WI38 (cell line): ENCODE data around the gene SOCS3.

ENCODE experiments used
- H3K4me3 ChIP-seq: 2 replicates; pipeline ENCODE4 v1.5.1; 2011; ENCODE audit warnings: low read depth, mild to moderate bottlenecking, control low read depth, low read length
- TF ChIP-seq, protein P1 (sequence below): IDR thresholded peaks from 2 replicates; pipeline ENCODE4 v1.5.1; 2012; ENCODE audit warnings: low read depth, mild to moderate bottlenecking, control low read depth, low read length

The SOCS3 gene

DNA sequence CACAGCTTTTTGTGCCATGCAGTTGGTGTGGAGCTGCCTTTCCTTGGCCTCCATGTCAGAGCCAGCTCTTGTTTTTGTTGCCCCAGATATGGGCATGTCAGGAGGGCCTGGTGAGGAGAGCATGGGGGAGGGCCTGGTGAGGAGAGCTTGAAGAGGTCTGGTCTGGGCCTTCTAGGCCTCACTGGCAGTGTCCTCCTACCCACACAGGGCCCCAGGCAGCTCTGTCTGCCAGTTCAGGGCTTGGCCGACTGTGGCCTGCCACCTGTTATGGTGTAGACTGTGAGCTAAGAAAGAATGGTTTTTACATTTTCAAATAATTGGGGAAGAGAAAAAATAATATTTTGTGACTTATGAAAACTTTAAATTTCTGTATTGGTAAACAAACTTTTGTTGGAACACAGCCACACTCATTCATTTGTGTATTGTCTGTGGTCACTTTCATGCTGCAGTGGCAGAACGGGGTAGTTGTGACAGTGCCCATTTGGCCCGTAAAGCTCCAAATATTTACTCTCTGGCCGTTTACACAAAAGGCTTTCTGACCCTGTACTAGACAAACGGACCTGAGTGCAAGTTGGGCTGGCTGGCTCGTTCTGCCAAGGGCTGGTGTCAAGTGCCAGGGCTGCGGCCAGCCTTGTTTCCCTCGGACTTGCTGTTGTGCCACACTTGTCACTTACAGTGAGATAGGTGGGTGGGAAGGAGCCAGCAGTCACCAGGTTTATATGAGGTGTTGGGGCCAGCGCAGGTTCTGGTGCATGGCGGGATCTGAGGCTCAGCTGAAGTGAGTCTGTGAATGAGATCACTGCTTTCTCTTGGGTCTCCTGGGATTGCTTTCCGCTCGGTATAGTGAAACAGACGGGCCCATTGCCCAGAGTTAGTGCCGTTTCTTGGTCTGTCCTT, 36.8 kb upstream of the SOCS3 start:
- TF ChIP-seq, protein P1, sequence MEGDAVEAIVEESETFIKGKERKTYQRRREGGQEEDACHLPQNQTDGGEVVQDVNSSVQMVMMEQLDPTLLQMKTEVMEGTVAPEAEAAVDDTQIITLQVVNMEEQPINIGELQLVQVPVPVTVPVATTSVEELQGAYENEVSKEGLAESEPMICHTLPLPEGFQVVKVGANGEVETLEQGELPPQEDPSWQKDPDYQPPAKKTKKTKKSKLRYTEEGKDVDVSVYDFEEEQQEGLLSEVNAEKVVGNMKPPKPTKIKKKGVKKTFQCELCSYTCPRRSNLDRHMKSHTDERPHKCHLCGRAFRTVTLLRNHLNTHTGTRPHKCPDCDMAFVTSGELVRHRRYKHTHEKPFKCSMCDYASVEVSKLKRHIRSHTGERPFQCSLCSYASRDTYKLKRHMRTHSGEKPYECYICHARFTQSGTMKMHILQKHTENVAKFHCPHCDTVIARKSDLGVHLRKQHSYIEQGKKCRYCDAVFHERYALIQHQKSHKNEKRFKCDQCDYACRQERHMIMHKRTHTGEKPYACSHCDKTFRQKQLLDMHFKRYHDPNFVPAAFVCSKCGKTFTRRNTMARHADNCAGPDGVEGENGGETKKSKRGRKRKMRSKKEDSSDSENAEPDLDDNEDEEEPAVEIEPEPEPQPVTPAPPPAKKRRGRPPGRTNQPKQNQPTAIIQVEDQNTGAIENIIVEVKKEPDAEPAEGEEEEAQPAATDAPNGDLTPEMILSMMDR = no peak
- no peak overlapping the region for H3K4me3 ChIP-seq

DNA sequence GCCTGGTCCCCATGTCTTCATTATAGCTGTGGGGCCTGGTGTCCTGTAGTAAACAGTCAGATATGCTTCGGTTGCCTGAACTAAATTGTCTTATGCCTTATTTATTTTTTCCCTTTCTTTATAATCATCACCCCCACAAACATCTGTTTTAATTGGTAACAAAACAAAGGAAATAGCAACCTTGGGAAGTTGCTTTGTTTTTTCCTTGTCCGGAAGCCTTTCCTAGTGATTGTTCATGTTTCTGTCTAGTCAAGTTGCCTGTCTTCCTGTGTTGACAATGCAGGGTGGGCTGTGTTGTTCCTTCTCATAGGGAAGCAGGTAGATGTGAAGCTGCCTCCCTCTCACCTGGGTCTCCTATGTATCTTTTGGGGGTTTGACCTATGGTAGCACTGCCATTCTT, 35.3 kb upstream of the SOCS3 start:
- H3K4me3 ChIP-seq = no peak overlapping the region
- TF ChIP-seq, protein P1 = no peak

DNA sequence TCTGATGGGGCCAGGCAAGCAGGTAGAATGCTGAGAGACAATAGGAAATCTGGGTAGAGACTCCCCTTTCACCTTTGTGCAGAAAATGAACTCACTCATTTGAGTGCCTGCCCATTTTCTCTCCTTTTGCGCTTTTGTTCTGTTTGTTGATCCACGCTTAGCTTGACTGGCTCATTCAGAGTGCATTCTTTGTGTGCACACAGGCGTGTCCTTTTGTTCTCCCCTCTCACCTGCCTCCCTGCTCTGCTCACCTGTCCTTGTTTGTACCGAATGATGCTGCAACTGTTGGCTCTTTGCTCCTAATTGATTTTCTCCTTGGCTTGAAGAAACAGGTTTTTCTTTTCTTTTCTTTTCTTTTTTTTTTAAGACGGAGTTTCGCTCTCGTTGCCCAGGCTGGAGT, 34.3 kb upstream of the SOCS3 start:
- H3K4me3 ChIP-seq = no peak overlapping the region
- TF ChIP-seq, protein P1 = no peak

DNA sequence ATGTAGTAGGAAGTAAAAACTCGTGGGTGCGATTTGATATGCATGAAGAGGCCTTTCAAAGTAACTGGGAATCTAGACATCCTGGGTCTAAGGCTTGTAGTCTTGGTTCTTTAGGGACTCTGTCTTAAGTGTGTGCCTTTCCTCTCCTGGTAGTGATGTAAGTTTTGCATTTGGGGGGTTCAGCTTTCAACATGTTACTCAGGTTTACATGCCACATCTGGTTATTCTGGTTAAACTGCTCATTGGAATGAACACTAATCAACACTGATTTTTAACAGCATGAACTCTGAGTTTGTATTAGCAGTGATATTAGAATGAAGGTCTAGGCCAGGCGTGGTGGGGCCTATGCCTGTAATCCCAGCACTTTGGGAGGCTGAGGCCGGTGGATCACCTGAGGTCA, 33.7 kb upstream of the SOCS3 start:
- TF ChIP-seq, protein P1 = no peak
- no peak overlapping the region for H3K4me3 ChIP-seq

DNA sequence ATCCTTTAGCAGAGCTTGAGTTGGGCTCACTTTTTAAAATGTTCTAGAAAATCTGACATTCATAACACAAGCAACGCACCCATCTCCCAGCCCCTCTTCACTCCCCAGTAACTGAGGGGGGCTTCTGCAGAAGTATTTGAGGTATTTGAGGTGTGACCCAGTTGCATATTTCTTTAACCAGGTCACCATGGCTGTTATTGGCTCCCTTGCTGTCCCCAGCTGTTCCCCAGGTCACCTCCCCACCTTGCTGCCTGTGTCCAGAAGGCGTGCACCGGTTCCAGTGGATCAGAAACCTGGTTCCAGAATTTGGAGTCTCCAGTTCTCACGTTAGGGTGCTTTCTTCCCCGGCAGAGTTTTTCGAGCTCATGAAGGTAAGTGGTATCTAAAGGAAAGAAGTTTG, 32.4 kb upstream of the SOCS3 start:
- no peak overlapping the region for H3K4me3 ChIP-seq
- TF ChIP-seq, protein P1 = no peak

DNA sequence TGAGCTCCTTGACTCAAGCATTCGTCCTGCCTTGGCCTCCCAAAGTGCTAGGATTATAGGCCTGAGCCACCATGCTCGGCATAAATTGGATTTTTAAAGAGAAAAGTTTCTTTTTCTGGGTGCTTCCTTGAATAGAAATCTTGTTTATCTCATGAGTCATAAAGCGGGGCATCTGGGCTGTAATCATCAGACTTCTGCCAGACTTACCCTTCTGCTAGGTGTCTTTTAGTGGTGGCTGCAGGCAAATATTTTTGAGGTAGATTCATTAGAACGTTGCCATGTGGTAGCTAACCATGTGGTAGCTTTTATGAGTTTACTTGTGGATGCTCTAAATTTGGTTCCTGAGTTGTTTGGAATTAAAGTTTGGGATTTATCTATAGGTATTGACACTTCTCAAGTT, 32.0 kb upstream of the SOCS3 start:
- H3K4me3 ChIP-seq = no peak overlapping the region
- TF ChIP-seq, protein P1 = no peak

DNA sequence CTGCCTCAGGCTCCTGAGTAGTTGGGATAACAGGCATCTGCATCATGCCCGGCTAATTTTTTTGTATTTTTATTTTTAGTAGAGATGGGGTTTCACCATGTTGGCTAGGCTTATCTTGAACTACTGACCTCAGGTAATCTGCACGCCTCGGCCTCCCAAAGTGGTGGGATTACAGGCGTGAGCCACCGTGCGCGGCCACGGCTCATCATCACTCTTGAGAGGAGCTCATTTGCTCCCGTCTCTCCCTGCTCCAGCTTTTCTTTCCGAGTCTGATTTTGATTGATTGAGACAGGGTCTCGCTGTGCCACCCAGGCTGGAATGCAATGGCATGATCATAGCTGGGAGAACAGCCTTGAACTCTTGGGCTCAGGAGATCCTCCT, 31.2 kb upstream of the SOCS3 start:
- TF ChIP-seq, protein P1 = no peak
- no peak overlapping the region for H3K4me3 ChIP-seq
